Caco-2 (cell line): Measurements from ENCODE around the gene TERB1. TPM values are rescaled to one million over a fixed set of nuclear protein-coding genes. Genes with fewer than 3 reads are reported as not detected.

Experiments used
- Bru-seq: library from RNA; stranded (reverse); fragments of 400-500 nt; gene quantifications from one replicate; lab custom pipeline; 2021; lab: Mats Ljungman, UMichigan
- BruChase-seq, 2 experiments: library from RNA; stranded (reverse); fragments of 400-500 nt; gene quantifications; one replicate each; lab custom pipeline; 2021; lab: Mats Ljungman, UMichigan
- BruUV-seq: library from RNA; stranded (reverse); fragments of 400-500 nt; replicated peaks from 2 replicates; lab custom pipeline; 2021; lab: Mats Ljungman, UMichigan
- CTCF ChIA-PET: fragments of 300-600 bp; sonication (Branson Sonifier 250); formaldehyde crosslinking; loops from one replicate; lab custom pipeline; 2022; ENCODE audit warnings: antibody characterized with exemption; lab: Charles Lee
- POLR2A ChIA-PET: fragments of 300-600 bp; sonication (Branson Sonifier 250); formaldehyde crosslinking; loops from one replicate; lab custom pipeline; 2022; ENCODE audit warnings: antibody characterized with exemption; lab: Charles Lee
- DNase-seq, 2 experiments: peaks; one replicate each; pipeline versions ENCODE4 v3.0.0 to v3.0.0-alpha.2; 2020 to 2022
- H3K27me3 ChIP-seq: replicated peaks from 2 replicates; pipeline ENCODE4 v1.6.0; 2011; ENCODE audit warnings: low read length; ENCODE audit not compliant: control insufficient read depth, insufficient read depth
- H3K36me3 ChIP-seq: 2 replicates; pipeline ENCODE4 v1.5.1; 2011; ENCODE audit warnings: low read length; ENCODE audit not compliant: control insufficient read depth, insufficient read depth
- H3K4me1 ChIP-seq: fragments of 250-450 bp; sonication (Bioruptor Pico); 2 replicates; pipeline ENCODE4 v1.5.1; 2020; ENCODE audit warnings: mild to moderate bottlenecking
- H3K4me3 ChIP-seq: 2 replicates; pipeline ENCODE4 v1.5.1; 2011; ENCODE audit warnings: low read depth, mild to moderate bottlenecking, control low read depth, low read length
- H3K9me3 ChIP-seq: fragments of 250-450 bp; sonication (Bioruptor Pico); 2 replicates; pipeline ENCODE4 v1.5.1; 2020; ENCODE audit warnings: mild to moderate bottlenecking, moderate library complexity
- H3K27ac Mint-ChIP-seq: one replicate; pipeline ENCODE4 v1.8.0; 2022; ENCODE audit warnings: mixed read lengths; ENCODE audit not compliant: unreplicated experiment
- H3K27me3 Mint-ChIP-seq: one replicate; pipeline ENCODE4 v1.8.0; 2022; ENCODE audit warnings: mixed read lengths; ENCODE audit not compliant: insufficient read depth, unreplicated experiment
- H3K36me3 Mint-ChIP-seq: one replicate; pipeline ENCODE4 v1.8.0; 2022; ENCODE audit warnings: mild to moderate bottlenecking, mixed read lengths; ENCODE audit not compliant: insufficient read depth, unreplicated experiment
- H3K4me1 Mint-ChIP-seq: one replicate; pipeline ENCODE4 v1.8.0; 2022; ENCODE audit warnings: low read depth, mixed read lengths; ENCODE audit not compliant: unreplicated experiment
- H3K4me3 Mint-ChIP-seq: one replicate; pipeline ENCODE4 v1.8.0; 2022; ENCODE audit warnings: mild to moderate bottlenecking, moderate library complexity, mixed read lengths; ENCODE audit not compliant: unreplicated experiment
- H3K9me3 Mint-ChIP-seq: one replicate; pipeline ENCODE4 v1.8.0; 2022; ENCODE audit warnings: mixed read lengths; ENCODE audit not compliant: unreplicated experiment
- intact Hi-C: fragments of 100-400 bp; cut with micrococcal nuclease; formaldehyde crosslinking; loops from one replicate; pipeline ENCODE4 v1.10.0; 2022; ENCODE audit not compliant: unreplicated experiment
- long read RNA-seq: library from polyadenylated mRNA; stranded (forward); transcript quantifications from one replicate; pipeline ENCODE4 v2.0.0, GENCODE V29; 2022
- total RNA-seq: library from RNA; stranded (reverse); gene quantifications from 2 replicates; pipeline ENCODE4 v1.2.3, GENCODE V29; 2022
- TF ChIP-seq, protein P1 (sequence below), 2 experiments: fragments of 200-600 bp in 1 of 2; IDR thresholded peaks; 1 replicate in 1 of 2; 2 replicates in 1 of 2; pipeline versions ENCODE4 v1.5.1 to v1.8.0; 2011 to 2022; ENCODE audit warnings: antibody characterized with exemption in 1 of 2, control low read depth in 1 of 2, inconsistent platforms in 1 of 2, low read depth in 1 of 2, low read length in 1 of 2, mild to moderate bottlenecking in 1 of 2, moderate library complexity in 1 of 2; ENCODE audit not compliant: insufficient read depth in 1 of 2, severe bottlenecking in 1 of 2, unreplicated experiment in 1 of 2

Gene TERB1, protein sequence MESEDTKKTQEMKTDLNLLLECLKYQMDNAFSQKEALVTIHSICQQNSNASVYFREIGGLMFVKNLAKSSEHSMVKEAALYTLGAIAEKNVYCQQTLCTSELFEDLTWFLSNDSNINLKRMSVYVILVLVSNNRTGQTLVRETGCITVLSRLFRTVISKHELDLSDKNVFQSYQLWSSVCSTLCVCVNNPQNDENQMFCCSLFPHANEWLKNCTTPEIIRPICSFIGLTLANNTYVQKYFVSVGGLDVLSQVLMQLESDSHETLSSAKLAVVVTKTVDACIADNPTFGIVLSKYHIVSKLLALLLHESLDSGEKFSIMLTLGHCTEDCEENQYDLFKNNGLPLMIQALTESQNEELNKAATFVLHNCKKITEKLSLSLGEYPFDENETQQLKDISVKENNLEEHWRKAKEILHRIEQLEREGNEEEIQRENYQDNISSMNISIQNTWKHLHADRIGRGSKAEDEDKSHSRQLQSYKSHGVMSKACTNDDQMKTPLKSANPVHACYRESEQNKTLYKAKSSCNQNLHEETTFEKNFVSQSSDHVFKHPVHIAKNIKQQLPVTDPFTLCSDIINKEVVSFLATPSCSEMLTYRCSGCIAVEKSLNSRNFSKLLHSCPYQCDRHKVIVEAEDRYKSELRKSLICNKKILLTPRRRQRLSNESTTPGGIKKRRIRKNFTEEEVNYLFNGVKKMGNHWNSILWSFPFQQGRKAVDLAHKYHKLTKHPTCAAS
- total RNA-seq (not detected in 2 replicates), Bru-seq, nascent RNA (percentile 26 among the genes with signal in this experiment), BruChase-seq, experiment 1, labeled RNA remaining after a 2-hour chase (percentile 27 among the genes with signal in this experiment), BruChase-seq, experiment 2, labeled RNA remaining after a 6-hour chase (percentile 22 among the genes with signal in this experiment)
- long read RNA-seq = 0 reads

DNA sequence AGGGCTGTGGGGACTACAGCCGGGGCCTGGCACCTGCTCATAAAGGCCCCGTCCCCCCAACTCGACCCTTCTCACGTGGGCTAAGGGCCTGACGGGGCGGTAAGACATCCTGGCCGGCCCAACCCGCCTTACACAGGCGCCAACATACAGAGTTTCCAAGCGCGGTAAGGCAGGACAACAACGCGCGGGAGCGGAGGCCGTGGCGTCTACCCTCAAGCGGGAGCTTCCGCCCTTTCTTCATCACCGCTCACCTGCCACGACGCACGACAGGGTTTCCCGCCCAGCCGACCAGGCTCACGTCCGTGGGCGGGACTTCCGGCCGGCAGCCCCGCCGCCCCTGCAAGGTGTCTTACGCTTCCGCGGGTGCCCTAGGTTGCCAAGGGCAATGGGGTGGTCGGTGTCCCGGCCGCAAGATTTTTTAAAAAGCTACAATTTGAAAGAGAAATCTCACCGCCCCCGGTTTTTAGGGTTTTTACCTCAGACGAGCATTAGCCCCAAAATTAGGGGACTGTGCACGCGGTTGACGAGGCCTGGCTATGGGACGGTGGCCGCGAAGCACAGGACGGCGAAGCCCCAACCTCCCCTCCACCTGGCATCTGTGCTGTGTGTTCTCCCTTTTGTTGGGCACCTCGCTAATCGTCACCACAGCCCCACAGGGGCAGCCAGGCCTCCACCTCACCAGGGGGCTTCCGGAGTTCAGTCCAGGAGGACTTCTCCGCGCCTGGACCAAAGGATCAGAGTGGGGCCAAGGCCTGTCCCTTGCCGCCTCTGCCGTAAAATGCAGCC, at the start of gene TERB1:
TERB1 (minus strand) TSS at position 265 of the 786 bp plus-strand sequence. CDS start 4,786 bp downstream, outside the sequence.
- BruUV-seq = no TSS peak
- Histone ChIP-seq H3K27me3 (no peaks in the 10 kb centered on the region), H3K4me1 (no peaks in the 10 kb centered on the region), H3K4me3 (no peak within 1 kb of the TSS), H3K36me3 (no peaks in the 10 kb centered on the region; the same call in 1 of the 2 replicates), H3K9me3 (no peaks in the 10 kb centered on the region)
- ChIA-PET CTCF (interaction anchor here (0.5 to 0.7 kb wide), 2 partner anchors 1015 to 1221 kb away, joined by 3 to 4 read pairs; no protein-coding TSS in a partner anchor), POLR2A (interaction anchor here (0.6 kb wide), 1 partner anchor 30 kb away, joined by 3 read pairs; no protein-coding TSS in a partner anchor)
- DNase-seq = no peak
- Mint-ChIP-seq H3K9me3 (no peaks in the 10 kb centered on the region), H3K4me3 (no peak within 1 kb of the TSS), H3K4me1 (no peaks in the 10 kb centered on the region), H3K27me3 (no peaks in the 10 kb centered on the region), H3K27ac (no peak within 1 kb of the TSS), H3K36me3 (peaks cover 26% of the 10 kb centered on the region)
- intact Hi-C loops = no loop called here
- TF ChIP-seq, protein P1, sequence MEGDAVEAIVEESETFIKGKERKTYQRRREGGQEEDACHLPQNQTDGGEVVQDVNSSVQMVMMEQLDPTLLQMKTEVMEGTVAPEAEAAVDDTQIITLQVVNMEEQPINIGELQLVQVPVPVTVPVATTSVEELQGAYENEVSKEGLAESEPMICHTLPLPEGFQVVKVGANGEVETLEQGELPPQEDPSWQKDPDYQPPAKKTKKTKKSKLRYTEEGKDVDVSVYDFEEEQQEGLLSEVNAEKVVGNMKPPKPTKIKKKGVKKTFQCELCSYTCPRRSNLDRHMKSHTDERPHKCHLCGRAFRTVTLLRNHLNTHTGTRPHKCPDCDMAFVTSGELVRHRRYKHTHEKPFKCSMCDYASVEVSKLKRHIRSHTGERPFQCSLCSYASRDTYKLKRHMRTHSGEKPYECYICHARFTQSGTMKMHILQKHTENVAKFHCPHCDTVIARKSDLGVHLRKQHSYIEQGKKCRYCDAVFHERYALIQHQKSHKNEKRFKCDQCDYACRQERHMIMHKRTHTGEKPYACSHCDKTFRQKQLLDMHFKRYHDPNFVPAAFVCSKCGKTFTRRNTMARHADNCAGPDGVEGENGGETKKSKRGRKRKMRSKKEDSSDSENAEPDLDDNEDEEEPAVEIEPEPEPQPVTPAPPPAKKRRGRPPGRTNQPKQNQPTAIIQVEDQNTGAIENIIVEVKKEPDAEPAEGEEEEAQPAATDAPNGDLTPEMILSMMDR (IDR thresholded peaks at IDR 0.05; ENCODE audit: insufficient read depth in 1 of 2, low read depth in 1 of 2, low read length in 1 of 2, severe bottlenecking in 1 of 2, unreplicated experiment in 1 of 2) = no peak

- intact Hi-C loops = no loop called here
- peaks cover 18% of the 10 kb centered on the region for H3K4me1 Mint-ChIP-seq
- peaks cover 3% of the 10 kb centered on the region for H3K27me3 Mint-ChIP-seq
- Histone ChIP-seq H3K9me3 (no peaks in the 10 kb centered on the region), H3K4me3 (no peak overlapping the region), H3K4me1 (peaks cover 17% of the 10 kb centered on the region), H3K27me3 (no peaks in the 10 kb centered on the region), H3K36me3 (no peaks in the 10 kb centered on the region)
- no peaks in the 10 kb centered on the region for H3K9me3 Mint-ChIP-seq
- BruUV-seq = no TSS peak
- H3K4me3 Mint-ChIP-seq = no peak overlapping the region
- no peak overlapping the region for H3K27ac Mint-ChIP-seq
- POLR2A ChIA-PET = interaction anchor here (1.1 kb wide), 1 partner anchor 19 kb away, joined by 4 read pairs; the partner anchor contains the start of gene NAE1
- no peak for DNase-seq
- TF ChIP-seq, protein P1 (IDR thresholded peaks at IDR 0.05; ENCODE audit: insufficient read depth in 1 of 2, low read depth in 1 of 2, low read length in 1 of 2, severe bottlenecking in 1 of 2, unreplicated experiment in 1 of 2) = no peak
- CTCF ChIA-PET = interaction anchor here (1.6 kb wide), 1 partner anchor 18 kb away, joined by 6 read pairs; no protein-coding TSS in a partner anchor
- H3K36me3 Mint-ChIP-seq = peaks cover 9% of the 10 kb centered on the region
Measured at GRCh38 chr16:66850115-66850815, 48.9 kb upstream of the TERB1 start.
